Upper lobe of left lung (tissue), 4 donors: ENCODE measurements around the gene TRIM75.
"Not testable (repeated sequence)": the region's sequence is repeated elsewhere in the genome, so short reads cannot be mapped to it uniquely, and the experiment has no call there.

Experiments
- EP300 ChIP-seq, 4 donors: sonication (generic); formaldehyde crosslinking; IDR thresholded peaks; one replicate each; pipeline ENCODE4 v1.5.1; 2017; ENCODE audit warnings: antibody characterized with exemption in 4 of 4, control low read depth in 2 of 4
- POLR2A ChIP-seq, 4 donors: fragments of 450-650 bp; IDR thresholded peaks; one replicate each; pipeline ENCODE4 v1.5.1; 2016 to 2017; ENCODE audit warnings: antibody characterized with exemption in 4 of 4, mild to moderate bottlenecking in 2 of 4
- POLR2AphosphoS5 ChIP-seq, 2 donors: sonication (generic); formaldehyde crosslinking; IDR thresholded peaks; one replicate each; pipeline ENCODE4 v1.5.1; 2017; ENCODE audit warnings: antibody characterized with exemption in 2 of 2
- TF ChIP-seq, protein P1 (sequence below), 6 experiments: fragments of 450-650 bp in 4 of 6; fragments of 200-600 bp in 2 of 6; sonication (generic) in 2 of 6; IDR thresholded peaks; one replicate each; pipeline ENCODE4 v1.5.1; 2016 to 2019; ENCODE audit warnings: antibody characterized with exemption in 6 of 6

DNA sequence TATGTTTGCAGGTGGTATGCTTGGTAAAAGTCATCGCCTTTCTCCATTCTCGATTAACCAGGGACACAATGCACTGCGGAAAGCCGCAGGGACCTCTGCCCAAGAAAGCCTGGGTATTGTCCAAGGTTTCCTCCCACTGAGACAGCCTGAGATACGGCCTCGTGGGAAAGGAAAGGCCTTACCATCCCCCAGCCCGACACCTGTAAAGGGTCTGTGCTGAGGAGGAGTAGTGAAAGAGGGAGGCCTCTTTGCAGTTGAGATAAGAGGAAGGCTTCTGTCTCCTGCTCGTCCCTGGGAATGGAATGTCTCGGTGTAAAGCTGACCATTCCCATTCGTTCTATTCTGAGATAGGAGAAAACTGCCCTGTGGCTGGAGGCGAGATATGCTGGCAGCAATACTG lies 19.7 kb downstream of the TRIM75 start:
- TF ChIP-seq, protein P1, sequence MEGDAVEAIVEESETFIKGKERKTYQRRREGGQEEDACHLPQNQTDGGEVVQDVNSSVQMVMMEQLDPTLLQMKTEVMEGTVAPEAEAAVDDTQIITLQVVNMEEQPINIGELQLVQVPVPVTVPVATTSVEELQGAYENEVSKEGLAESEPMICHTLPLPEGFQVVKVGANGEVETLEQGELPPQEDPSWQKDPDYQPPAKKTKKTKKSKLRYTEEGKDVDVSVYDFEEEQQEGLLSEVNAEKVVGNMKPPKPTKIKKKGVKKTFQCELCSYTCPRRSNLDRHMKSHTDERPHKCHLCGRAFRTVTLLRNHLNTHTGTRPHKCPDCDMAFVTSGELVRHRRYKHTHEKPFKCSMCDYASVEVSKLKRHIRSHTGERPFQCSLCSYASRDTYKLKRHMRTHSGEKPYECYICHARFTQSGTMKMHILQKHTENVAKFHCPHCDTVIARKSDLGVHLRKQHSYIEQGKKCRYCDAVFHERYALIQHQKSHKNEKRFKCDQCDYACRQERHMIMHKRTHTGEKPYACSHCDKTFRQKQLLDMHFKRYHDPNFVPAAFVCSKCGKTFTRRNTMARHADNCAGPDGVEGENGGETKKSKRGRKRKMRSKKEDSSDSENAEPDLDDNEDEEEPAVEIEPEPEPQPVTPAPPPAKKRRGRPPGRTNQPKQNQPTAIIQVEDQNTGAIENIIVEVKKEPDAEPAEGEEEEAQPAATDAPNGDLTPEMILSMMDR (IDR thresholded peaks at IDR 0.05) = not testable (repeated sequence)
- not testable (repeated sequence) for TF ChIP-seq POLR2A, EP300, POLR2AphosphoS5 (IDR thresholded peaks at IDR 0.05)
